ENCODE data around the gene REG4.

Gene REG4

DNA sequence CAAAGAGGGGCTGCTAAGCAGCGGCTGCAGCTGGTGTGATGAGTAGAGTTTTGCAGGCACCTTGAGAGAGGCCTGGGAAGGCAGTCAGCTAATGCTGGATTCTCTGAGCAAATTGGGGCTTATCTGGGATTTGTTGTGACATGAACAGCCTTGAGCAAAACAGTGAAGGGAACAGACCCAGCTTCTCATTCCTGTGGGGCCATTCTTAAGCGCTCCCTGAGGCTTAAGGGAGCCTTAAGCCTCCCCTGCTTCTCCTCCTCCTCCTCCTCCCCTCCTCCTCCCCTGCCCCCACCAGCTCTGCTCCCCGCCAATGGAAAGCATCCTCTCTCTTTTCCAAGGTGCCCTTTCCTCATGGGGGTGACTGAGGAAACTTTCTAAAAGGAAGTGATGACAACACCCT lies 63.8 kb downstream of the REG4 start:
- no peak overlapping the region for H3K27ac ChIP-seq (ENCODE audit: insufficient read depth, low read length, poor library complexity, severe bottlenecking)
- no peaks in the 10 kb centered on the region for H3K4me1 ChIP-seq (ENCODE audit: control insufficient read depth, insufficient read depth, low read length, poor library complexity, severe bottlenecking)
- H3K9me3 ChIP-seq (ENCODE audit: control insufficient read depth, low read length): no peaks in the 10 kb centered on the region
- no peak for DNase-seq
- H3K4me3 ChIP-seq (ENCODE audit: insufficient read depth, low read depth, low read length, poor library complexity, severe bottlenecking): no peak overlapping the region
- H3K36me3 ChIP-seq (ENCODE audit: control insufficient read depth, insufficient read depth, low read length): no peaks in the 10 kb centered on the region
- no peaks in the 10 kb centered on the region for H3K27me3 ChIP-seq (replicated peaks; ENCODE audit: control insufficient read depth, insufficient read depth, low read length, poor library complexity, severe bottlenecking)

DNA sequence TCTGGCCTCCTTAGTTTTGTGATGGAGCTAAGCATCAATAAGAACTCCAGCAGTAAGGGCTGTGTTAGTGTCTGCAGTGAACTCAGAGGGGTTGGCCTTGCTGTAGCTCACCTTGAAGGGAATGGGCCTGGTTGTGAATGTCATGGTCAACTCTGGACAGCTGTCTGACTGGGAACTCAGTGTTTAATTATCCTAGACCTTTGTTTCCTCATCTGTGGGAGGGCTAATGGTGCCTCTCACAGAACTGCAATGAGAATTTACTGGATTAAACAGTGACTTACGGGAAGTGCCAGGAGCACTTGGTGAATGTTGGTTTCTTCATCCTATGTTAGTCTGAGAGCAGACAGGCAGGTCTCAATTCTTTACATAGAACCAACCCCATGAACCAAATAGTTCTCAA lies 66.2 kb downstream of the REG4 start:
- no peak for DNase-seq
- H3K4me3 ChIP-seq (ENCODE audit: insufficient read depth, low read depth, low read length, poor library complexity, severe bottlenecking): no peak overlapping the region
- no peaks in the 10 kb centered on the region for H3K27me3 ChIP-seq (replicated peaks; ENCODE audit: control insufficient read depth, insufficient read depth, low read length, poor library complexity, severe bottlenecking)
- no peaks in the 10 kb centered on the region for H3K4me1 ChIP-seq (ENCODE audit: control insufficient read depth, insufficient read depth, low read length, poor library complexity, severe bottlenecking)
- no peaks in the 10 kb centered on the region for H3K36me3 ChIP-seq (ENCODE audit: control insufficient read depth, insufficient read depth, low read length)
- no peaks in the 10 kb centered on the region for H3K9me3 ChIP-seq (ENCODE audit: control insufficient read depth, low read length)
- H3K27ac ChIP-seq (ENCODE audit: insufficient read depth, low read length, poor library complexity, severe bottlenecking): no peak overlapping the region

DNA sequence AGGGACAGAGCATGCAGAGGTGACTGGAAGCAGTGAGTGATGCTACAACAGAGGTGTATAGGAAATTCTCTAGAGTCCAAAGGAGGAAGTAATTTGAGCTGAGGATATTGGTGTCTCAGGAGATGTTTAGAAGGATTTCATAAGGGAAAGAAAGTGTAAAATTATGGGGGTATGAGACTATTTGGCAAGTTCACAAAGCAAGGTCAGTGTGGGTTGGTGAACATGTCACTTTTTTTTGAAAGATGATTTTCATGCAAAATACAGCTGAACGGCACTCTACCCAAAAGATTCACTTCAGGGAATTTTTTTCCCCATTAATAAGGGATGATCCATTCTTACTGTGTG lies 66.7 kb downstream of the REG4 start:
- H3K4me1 ChIP-seq (ENCODE audit: control insufficient read depth, insufficient read depth, low read length, poor library complexity, severe bottlenecking): no peaks in the 10 kb centered on the region
- H3K4me3 ChIP-seq (ENCODE audit: insufficient read depth, low read depth, low read length, poor library complexity, severe bottlenecking): no peak overlapping the region
- no peaks in the 10 kb centered on the region for H3K36me3 ChIP-seq (ENCODE audit: control insufficient read depth, insufficient read depth, low read length)
- H3K9me3 ChIP-seq (ENCODE audit: control insufficient read depth, low read length): no peaks in the 10 kb centered on the region
- no peak for DNase-seq
- no peaks in the 10 kb centered on the region for H3K27me3 ChIP-seq (replicated peaks; ENCODE audit: control insufficient read depth, insufficient read depth, low read length, poor library complexity, severe bottlenecking)
- H3K27ac ChIP-seq (ENCODE audit: insufficient read depth, low read length, poor library complexity, severe bottlenecking): no peak overlapping the region

All from effector memory CD4-positive, alpha-beta T cell (primary cell).